NCI-H128 (cell line): ENCODE measurements around the gene NTHL1.

Experiments used
- DNase-seq: peaks from one replicate; lab custom pipeline; 2025; ENCODE audit not compliant: unreplicated experiment; lab: John Stamatoyannopoulos, UW

Gene NTHL1

DNA sequence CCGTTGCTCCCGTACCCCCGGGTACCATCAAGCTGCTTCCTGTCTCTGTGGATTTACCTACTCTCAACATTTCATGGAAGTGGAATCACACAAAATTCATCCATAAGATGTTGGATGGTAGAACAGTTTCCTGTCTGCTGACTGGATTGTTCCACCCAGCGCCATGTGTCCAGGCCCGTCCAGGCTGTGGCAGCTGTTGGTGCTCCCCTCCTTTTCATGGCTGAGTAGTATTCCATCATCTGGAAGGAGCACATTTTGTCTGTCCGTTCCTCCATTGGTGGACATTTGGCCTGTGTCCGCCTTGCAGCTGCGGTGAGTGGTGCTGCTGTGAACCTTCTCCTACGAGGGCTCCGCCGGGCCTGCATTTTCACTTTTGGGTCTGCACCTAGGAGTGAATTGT, 18.5 kb upstream of the NTHL1 start:
- no peak for DNase-seq

DNA sequence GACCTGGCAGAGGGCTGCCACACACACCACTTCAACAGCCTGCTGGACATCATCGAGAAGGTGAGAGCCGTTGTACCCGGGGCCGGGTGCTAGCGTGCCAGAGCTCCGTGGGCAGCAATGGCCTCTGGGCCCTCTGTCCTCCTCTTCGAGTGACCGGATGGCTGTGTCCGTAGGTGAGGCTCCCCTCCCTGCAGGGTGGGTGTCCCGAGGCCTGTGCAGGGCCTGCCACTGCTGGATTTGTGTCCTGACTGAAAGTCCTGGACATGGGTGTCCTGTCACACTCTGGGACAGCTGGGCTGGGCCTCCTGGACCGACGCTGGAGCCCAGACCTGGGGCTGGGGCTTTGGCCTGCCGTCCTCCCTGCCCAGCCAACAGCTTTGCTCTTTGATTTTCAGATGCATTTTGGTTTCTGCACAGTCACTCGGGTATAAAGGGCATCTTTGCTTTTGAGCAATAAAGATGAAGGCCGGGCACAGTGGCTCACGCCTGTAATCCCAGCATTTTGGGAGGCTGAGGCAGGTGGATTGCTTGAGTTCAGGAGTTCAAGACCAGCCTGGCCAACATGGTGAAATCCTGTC, 16.8 kb upstream of the NTHL1 start:
- no peak for DNase-seq

DNA sequence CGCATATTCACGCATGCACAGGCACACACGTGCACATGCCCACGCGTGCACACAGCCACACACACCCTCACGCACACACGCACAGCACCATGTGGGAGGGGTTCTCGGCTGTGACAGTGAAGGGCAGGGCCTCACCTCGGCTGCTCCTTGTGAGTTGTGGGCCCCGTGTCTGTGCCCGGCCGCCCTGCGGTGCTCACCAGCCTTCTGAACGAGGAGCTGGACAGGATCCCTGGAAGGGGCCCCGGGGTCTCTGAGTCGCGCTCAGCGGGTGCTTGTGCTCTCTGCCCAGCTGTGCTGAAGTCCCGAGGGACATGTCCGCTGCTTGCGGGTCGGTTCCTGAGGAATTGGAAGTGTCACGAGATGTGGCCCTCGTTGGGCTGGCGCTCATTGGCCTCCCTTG, 16.2 kb upstream of the NTHL1 start:
- no peak for DNase-seq

DNA sequence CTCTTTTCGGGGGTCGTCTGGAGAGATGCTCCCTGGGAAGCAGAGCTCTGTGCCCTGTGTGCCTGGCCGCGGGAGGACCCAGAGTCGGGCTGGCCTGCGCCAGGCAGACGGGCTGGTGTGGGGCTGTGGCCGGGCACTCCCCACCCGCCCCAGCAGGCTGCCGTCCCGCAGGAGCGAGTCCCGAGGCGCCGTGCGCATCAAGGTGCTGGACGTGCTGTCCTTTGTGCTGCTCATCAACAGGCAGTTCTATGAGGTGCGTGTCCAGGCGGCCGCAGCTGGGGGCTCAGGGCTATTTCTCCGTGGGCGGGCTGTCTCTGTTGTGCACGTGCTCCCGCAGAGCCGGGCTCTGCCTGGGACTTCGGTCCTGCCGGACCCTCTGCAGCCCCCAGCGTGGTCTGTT, 15.2 kb upstream of the NTHL1 start:
- no peak for DNase-seq

DNA sequence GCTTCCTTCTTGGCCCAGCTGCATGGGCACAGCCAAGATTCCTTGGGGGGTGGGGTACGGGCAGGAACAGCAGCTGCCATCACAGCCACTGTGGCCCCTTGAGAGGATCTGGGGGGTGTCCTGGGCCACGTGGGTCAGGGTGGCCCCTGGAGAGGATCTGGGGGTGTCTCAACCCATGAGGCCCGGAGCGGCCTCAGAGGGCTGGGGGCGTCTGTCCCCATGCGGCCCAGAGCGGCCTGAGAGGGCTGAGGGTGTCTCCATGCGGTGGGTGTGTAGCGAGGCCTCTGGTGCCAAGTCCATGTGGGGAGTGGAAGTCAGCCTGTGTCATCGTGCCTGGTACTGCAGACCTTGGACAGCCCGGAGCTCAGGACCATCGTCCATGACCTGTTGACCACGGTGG, 13.9 kb upstream of the NTHL1 start:
- no peak for DNase-seq

DNA sequence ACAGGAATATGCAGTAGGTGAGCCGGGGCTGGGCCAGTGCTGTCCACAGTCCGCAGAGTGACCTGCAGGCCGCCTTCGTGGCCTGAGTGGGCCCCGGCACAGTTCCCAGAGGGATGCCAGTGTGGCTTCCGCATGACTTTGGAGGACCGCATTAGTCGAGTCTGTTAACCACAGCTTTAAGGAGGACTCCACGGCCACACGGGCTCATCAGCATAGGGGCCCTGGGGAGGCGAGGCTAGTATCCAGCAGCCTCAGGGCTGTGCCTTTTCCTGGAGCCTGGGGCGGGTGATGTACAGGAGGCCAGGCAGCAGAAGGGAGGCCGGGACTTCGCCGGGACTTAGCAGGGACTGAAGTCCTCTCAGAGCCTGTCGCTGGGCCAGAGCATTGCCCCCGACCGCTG, 13.4 kb upstream of the NTHL1 start:
- no peak for DNase-seq

DNA sequence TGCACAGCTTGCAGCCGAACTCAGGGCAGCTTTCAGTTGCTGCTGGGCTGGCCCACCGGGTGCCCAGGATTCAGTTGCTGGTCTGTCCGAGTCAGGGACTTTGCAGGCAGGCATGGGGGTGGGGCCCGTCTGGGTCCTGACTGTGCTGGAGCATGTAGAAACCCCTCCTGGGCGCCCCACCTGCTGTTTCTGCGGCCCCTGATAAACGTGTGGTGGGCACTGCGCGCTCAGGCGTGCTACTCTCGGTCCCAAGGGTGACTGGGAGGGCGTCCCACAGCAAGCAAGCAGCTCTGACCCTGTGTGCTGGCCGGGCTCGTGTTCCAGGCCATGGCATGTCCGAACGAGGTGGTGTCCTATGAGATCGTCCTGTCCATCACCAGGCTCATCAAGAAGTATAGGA, 12.7 kb upstream of the NTHL1 start:
- DNase-seq = no peak

DNA sequence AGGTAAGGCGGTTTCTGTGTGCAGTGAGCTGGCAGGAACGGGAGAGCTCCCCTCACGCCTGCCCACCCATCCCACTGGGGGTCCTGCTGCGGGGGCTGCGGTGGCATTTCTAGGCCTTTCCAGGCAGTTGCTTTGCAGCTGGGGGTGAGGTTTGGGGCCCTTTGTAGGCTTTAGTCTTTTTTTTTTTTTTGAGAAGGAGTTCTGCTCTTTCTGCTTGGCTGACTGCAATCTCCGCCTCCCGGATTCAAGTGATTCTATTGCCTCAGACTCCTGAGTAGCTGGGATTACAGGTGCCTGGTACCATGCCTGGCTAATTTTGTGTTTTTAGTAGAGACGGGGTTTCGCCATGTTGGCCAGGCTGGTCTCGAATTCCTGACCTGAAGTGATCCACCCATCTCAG, 11.2 kb upstream of the NTHL1 start:
- DNase-seq = no peak

DNA sequence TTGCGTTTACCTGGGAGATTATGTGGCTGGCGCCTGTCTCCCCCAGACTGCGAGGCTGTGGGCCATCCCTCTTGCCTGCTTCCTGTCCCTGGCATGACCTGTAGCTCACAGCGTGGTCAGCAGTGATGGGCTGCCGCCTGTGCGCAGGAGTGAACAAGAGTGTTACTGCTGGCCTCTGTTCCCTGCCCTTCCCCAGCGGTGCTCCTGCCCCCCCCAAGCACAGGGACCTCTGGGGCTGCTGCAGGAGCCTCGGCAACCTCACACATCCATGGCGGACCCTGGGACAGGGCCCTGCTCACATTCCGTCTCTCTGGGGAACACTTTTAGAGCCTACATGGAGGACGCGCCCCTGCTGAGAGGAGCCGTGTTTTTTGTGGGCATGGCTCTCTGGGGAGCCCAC, 10.8 kb upstream of the NTHL1 start:
- no peak for DNase-seq

DNA sequence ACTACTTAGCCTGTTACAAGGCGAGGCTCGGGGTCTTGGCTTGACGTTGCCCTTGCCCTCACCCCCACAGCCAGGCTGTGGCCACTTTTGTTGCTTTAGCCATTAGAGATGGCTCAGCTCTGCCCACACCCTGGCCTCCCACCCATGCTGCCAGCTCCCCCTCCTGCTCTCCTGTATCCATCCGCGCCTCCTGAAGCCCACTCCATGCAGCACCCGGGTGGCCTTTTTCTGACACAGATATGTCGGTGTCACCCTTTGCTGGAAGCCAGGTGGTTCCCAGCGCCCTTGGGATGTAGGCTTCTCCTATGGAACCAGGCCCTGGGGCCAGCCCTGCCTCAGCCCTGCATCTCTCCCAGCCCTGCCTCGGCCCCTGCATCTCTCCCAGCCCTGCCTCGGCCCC, 9.8 kb upstream of the NTHL1 start:
- no peak for DNase-seq

DNA sequence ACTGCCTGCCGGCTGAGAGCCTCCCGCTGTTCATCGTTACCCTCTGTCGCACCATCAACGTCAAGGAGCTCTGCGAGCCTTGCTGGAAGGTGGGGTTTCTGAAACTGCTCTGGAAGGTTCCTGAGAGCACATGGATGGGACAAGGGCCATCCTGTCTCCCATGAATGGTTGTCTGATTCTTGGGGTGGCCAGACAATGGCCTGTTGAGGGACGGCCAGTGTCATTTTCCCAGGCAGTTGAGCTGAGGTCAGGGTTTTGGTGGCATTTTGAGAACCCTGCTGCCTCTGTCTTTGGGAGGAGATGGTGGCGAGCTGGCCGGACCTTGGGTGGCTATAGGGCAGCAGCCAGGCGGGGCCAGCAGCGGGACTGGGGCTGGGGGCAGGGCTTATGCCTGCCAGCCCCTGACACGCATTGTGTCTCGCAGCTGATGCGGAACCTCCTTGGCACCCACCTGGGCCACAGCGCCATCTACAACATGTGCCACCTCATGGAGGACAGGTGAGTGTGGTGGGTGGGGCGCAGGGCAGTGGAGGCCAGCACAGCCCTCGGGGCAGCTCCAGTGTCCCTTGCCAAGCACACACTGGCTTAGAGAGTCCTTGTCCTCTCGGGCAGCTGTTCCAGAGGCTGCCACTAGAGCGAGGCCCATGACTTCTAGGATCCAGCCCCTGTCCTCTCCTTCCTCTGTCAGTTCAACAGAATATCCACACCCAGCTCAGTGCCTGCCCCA, 9.2 kb upstream of the NTHL1 start:
- no peak for DNase-seq

DNA sequence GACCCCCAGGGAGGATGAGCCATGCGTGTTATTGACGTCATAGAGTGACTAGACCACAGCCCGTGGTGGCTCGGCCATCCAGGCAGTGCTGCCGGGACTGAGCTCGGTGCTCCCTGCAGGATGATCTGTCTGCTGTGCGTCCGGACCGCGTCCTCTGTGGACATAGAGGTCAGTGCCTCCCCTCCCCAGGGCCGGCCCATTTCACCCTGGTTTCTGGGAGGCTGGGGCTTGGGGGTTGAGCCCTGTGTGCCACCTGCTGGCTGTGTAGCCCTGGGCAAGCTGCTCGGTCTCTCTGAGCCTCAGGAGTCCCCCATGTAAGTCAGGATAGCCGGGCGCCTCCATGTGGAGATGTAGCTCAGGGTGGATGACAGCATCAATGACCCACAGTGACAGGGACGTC, 8.4 kb upstream of the NTHL1 start:
- DNase-seq = no peak

DNA sequence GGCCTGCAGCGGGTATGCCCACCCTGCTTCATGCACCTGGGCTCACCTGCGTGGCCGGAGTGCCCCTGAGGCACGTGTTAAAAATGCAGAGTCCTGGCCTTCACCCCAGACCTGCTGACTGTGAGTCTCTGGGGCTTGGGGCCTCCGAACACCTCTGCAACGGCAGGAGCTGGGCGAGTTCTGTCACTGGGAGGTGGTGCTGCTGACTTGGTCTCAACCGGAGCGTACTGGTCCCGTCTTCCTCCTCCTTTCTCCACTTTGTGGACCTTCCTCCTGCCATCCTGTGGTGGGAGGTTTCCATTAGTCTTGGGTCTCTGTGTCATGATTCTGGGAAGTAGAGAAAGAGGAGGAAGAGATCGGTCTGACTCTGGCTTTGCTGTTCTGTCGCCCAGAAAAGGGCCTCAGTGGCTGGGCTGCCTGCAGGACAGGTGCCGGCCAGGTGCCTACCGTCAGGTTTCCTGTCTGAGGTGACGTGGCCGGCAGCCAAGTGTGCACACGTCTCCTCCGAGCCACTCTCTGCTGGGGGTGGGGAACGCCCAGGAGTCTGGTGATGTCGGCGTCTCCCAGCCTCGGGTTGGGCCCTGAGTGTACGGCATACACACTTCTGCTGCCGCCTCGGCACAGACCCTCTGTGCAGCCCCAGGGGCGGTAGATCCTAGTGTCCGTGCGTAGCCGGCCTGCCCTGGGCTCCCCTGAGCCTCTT, 7.1 kb upstream of the NTHL1 start:
- DNase-seq = peak; percentile 55

DNA sequence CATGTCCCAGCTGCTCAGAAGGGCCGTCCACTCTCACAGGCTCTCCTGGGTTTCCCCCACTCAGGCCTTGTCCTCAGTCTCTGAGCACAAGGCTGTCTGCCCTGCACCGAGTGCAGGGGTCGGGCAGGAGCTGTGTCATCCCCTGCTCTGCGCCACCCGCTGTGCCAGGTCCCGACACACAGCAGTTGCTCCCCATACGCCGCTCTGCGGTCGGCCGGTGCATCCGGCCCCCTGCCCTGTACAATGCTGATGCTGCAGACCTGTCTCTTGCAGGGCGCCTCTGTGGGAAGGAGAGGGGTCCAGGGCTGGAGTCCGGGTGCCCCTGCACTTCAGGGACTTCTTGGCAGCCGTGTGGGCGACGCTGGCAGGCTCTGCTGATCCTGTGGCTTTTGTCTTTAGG, 6.3 kb upstream of the NTHL1 start:
- DNase-seq = no peak

DNA sequence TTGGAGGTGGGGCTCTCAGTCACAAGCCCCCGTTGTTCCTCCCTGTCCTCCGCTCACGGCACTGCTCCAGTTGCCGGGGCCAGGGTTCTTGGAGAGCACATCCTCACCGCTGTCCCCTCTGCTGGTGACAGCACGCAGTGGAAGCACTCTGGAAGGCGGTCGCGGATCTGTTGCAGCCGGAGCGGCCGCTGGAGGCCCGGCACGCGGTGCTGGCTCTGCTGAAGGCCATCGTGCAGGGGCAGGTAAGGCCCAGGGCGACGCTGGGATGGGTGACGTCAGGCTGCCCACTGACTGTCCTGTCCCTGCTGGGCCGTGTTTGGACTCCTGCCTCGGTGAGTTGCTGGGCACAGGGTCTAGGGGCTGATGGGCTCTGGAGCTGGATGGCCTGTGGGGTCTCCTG, 5.6 kb upstream of the NTHL1 start:
- DNase-seq = no peak

DNA sequence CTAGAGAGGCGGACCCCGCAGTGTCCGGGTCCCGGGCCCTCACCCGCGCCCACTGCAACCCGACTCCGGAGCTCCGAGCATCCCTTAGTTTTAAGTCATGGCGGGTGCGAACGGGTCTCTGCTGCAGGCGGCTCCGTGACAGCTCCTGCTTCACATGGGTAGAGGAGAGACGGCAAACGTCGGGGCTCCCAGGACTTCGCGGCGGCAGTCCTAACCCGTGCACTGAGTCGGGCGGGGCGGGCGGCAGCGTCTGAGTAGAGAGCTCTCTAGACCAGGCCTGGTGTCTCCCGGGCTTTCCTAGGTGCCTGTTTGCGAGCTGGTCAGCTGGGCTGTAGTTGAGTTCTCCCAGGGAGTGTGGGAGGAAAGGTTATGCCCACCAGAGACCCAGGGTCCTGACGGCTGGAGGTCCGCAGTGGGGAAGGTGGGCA, 496 bp upstream of the NTHL1 start:
- no peak for DNase-seq

DNA sequence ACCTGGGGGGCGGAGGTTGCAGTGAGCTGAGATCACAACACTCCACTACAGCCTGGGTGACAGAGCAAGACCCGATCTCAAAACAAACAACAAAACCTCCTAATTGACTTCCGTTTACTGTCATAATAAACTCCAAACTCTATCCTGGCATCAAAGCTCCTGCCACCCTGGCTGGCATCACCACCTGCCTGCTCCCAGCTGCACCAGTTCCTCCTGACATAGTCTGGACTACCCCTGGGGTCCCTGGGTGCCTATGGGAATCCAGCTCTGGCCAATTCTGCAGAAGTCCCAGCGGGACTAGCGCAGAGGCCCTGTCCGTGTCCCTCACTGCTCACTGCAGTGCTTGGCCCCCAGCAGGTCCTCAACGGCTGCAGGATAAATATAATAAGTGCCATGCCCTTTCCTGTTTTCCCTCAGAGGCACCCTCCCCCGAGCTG, 723 bp downstream of the NTHL1 start:
- DNase-seq = no peak

DNA sequence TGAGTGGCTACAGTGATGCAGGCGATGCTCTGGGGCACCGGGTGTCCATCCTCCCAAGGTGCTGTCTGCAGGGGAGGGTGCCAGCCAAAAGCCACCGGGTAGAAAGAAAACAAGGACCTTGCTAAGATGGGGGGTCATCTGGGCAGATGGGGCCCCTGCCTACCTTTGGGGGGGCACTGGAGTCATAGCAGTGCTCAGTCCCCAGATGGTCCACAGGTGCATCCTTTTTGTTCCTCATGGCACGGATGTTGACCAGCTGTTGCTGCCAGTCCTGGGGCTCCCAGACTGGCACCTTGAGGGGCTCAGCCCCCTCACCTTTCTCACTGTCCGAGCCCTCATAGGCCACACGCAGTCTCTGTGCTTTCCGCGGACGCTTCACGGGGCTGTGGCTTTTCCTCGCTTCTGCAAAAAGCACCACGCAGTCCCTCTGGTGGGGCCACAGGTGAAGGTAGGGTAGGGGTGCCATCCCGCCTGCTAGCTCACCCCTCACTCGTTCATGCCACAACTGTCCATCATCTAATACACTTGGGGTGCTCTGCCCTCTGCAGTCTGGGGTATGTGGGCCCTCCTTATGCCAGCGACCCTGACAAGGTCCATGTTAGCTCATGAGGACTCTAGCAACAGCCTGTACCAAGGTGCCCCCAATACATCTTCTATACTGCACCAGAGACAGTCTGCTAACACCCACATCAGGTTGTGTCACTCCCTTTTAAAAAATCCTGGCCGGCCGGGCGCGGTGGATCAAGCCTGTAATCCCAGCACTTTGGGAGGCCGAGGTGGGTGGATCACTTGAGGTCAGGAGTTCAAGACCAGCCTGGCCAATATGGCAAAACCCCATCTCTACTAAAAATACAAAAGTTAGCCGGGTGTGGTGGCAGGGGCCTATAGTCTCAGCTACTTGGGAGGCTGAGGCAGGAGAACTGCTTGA, 1.4 kb downstream of the NTHL1 start:
- DNase-seq = no peak

DNA sequence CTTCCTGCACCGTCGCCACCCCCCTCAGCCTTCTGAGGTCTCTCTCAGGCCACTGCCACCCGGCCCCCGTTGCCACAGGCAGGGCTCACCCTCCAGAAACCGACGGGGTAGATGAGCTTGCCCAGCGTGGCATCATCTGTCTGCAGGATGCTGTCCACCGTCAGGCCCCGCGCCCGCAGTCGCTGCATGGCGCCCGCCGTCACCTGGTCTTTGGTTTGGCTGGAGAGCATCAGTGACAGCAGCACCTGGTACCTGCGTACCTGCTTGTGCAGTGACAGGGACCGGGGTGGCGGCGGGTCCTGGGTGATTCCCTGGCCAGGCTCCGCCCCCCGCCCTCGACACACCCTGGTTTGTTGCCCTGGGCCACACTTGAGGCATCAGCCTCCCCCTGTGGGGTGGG, 3.1 kb downstream of the NTHL1 start:
- no peak for DNase-seq

DNA sequence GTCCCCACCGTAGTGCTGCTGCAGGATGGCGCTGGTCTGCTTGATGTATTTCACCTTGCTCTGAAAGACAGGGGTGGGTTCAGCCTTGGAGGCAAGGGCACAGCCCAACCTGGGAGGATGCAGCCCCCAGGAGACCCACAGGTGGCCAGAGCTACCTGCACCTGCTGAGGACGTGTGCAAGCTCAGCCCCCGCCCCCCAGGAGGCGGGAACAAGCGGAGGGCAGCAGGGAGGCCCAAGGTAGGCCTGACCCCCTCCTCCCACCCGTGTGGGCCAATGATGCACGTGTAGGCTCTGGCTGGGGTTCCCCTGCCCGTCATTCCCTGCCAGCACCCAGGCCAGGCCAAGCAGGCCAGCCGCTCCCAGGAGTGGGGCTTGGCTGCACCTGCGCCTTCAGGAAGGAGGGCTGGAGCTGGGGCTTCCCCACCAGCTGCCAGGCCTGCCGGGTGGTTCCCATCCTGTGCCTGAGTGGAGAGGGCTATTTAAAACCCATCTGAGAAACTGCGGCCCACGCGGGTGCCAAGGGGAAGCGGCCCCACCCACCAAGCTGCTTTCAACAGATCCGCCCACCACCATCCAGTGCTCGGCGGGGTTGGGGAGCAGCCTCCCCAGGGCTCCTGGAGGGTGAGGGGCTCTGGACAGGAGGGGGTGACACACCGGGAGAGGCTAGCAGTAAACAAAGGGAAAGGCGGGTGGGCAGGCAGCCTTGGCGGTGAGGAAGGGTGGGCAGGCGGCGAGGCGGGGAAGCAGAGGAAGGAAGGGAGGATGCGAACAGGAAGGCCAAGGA, 3.8 kb downstream of the NTHL1 start:
- no peak for DNase-seq
